WTC11 (cell line): Measurements from ENCODE around the gene RNF224. TPM values are rescaled to one million over a fixed set of nuclear protein-coding genes. Genes with fewer than 3 reads are reported as not detected.
A peak's percentile ranks its signal among the peaks of the same experiment; 100 is the strongest.

Source experiments
- ATAC-seq: fragments of 200-7000 bp; cut with Tn5 transposase; 2 replicates; pipeline ENCODE4 v1.10.0; 2021; ENCODE audit warnings: mild to moderate bottlenecking, moderate library complexity
- CTCF ChIA-PET: fragments of 300-600 bp; sonication (Branson Sonifier 250); formaldehyde crosslinking; loops from one replicate; lab custom pipeline; 2021; ENCODE audit warnings: antibody characterized with exemption; lab: Charles Lee
- POLR2A ChIA-PET: fragments of 350-600 bp; sonication (Branson Sonifier 250); formaldehyde crosslinking; loops from one replicate; lab custom pipeline; 2021; ENCODE audit warnings: antibody characterized with exemption; lab: Charles Lee
- DNase-seq: peaks from one replicate; pipeline ENCODE4 v3.0.0; 2021; ENCODE audit warnings: low spot score
- H3K27ac Mint-ChIP-seq: 2 replicates; pipeline ENCODE4 v1.8.0; 2021; ENCODE audit warnings: mixed read lengths
- H3K27me3 Mint-ChIP-seq: 2 replicates; pipeline ENCODE4 v1.8.0; 2021; ENCODE audit warnings: low read depth, mild to moderate bottlenecking, moderate library complexity, mixed read lengths
- H3K36me3 Mint-ChIP-seq: 2 replicates; pipeline ENCODE4 v1.8.0; 2021; ENCODE audit warnings: mixed read lengths
- H3K4me1 Mint-ChIP-seq: 2 replicates; pipeline ENCODE4 v1.8.0; 2022; ENCODE audit warnings: mixed read lengths
- H3K4me3 Mint-ChIP-seq: 2 replicates; pipeline ENCODE4 v1.8.0; 2021; ENCODE audit warnings: mild to moderate bottlenecking, moderate library complexity, mixed read lengths
- H3K9me3 Mint-ChIP-seq: 2 replicates; pipeline ENCODE4 v1.8.0; 2021; ENCODE audit warnings: mixed read lengths
- ATF3 ChIP-seq: sonication (generic); formaldehyde crosslinking; conservative IDR thresholded peaks from 2 replicates; pipeline ENCODE4 v1.8.1; 2022; ENCODE audit warnings: mild to moderate bottlenecking, missing genetic modification reagents
- CBFB ChIP-seq: sonication (generic); formaldehyde crosslinking; IDR thresholded peaks from 2 replicates; pipeline ENCODE4 v1.8.1; 2022; ENCODE audit warnings: mild to moderate bottlenecking, low read depth, missing genetic modification reagents
- CDX4 ChIP-seq: fragments of 250-450 bp; sonication (Bioruptor Pico); IDR thresholded peaks from 2 replicates; pipeline ENCODE4 v1.9.0; 2021; ENCODE audit warnings: moderate library complexity, mild to moderate bottlenecking, inconsistent platforms, borderline replicate concordance
- CREB1 ChIP-seq: sonication (generic); formaldehyde crosslinking; IDR thresholded peaks from 2 replicates; pipeline ENCODE4 v1.8.0; 2023; ENCODE audit warnings: mild to moderate bottlenecking, missing genetic modification reagents
- E2F5 ChIP-seq: sonication (generic); formaldehyde crosslinking; IDR thresholded peaks from 2 replicates; pipeline ENCODE4 v1.8.1; 2022; ENCODE audit warnings: mild to moderate bottlenecking, moderate library complexity, missing genetic modification reagents
- EMX1 ChIP-seq: fragments of 250-450 bp; sonication (Bioruptor Pico); IDR thresholded peaks from 2 replicates; pipeline ENCODE4 v1.8.0; 2021; ENCODE audit warnings: mild to moderate bottlenecking
- ERG ChIP-seq: fragments of 250-450 bp; sonication (Bioruptor Pico); IDR thresholded peaks from 2 replicates; pipeline ENCODE4 v1.8.0; 2021; ENCODE audit warnings: mild to moderate bottlenecking
- ESRRA ChIP-seq: sonication (generic); formaldehyde crosslinking; IDR thresholded peaks from 2 replicates; pipeline ENCODE4 v1.8.1; 2022; ENCODE audit warnings: mild to moderate bottlenecking, missing genetic modification reagents, borderline replicate concordance
- ETV6 ChIP-seq: sonication (generic); formaldehyde crosslinking; IDR thresholded peaks from 2 replicates; pipeline ENCODE4 v1.8.1; 2022; ENCODE audit warnings: mild to moderate bottlenecking, missing genetic modification reagents
- FOXP1 ChIP-seq: sonication (generic); formaldehyde crosslinking; IDR thresholded peaks from 2 replicates; pipeline ENCODE4 v1.8.0; 2022; ENCODE audit warnings: missing genetic modification reagents, mild to moderate bottlenecking, moderate library complexity, borderline replicate concordance
- IRF1 ChIP-seq: sonication (generic); formaldehyde crosslinking; IDR thresholded peaks from 2 replicates; pipeline ENCODE4 v1.8.0; 2023; ENCODE audit warnings: missing genetic modification reagents
- MYBL2 ChIP-seq: sonication (generic); formaldehyde crosslinking; IDR thresholded peaks from 2 replicates; pipeline ENCODE4 v1.8.1; 2023; ENCODE audit warnings: mild to moderate bottlenecking, moderate library complexity, missing genetic modification reagents
- NFATC4 ChIP-seq: fragments of 250-450 bp; sonication (Bioruptor Pico); IDR thresholded peaks from 2 replicates; pipeline ENCODE4 v1.9.0; 2021; ENCODE audit warnings: mild to moderate bottlenecking
- NFE2L1 ChIP-seq: sonication (generic); formaldehyde crosslinking; IDR thresholded peaks from 2 replicates; pipeline ENCODE4 v1.8.1; 2023; ENCODE audit warnings: missing genetic modification reagents
- PRDM15 ChIP-seq: sonication (generic); formaldehyde crosslinking; IDR thresholded peaks from 2 replicates; pipeline ENCODE4 v1.8.0; 2022; ENCODE audit warnings: missing genetic modification reagents
- SP1 ChIP-seq: sonication (generic); formaldehyde crosslinking; conservative IDR thresholded peaks from 2 replicates; pipeline ENCODE4 v1.8.1; 2022; ENCODE audit warnings: missing genetic modification reagents
- TEAD1 ChIP-seq: sonication (generic); formaldehyde crosslinking; IDR thresholded peaks from 2 replicates; pipeline ENCODE4 v1.8.0; 2022; ENCODE audit warnings: mild to moderate bottlenecking, missing genetic modification reagents
- USF2 ChIP-seq: sonication (generic); formaldehyde crosslinking; IDR thresholded peaks from 2 replicates; pipeline ENCODE4 v1.8.1; 2023; ENCODE audit warnings: mild to moderate bottlenecking, missing genetic modification reagents, moderate library complexity
- ZBTB43 ChIP-seq: sonication (generic); formaldehyde crosslinking; IDR thresholded peaks from 2 replicates; pipeline ENCODE4 v1.8.1; 2023; ENCODE audit warnings: mild to moderate bottlenecking, missing genetic modification reagents
- ZMAT4 ChIP-seq: fragments of 250-450 bp; sonication (Bioruptor Pico); IDR thresholded peaks from 2 replicates; pipeline ENCODE4 v1.9.0; 2021; ENCODE audit warnings: mild to moderate bottlenecking
- ZNF416 ChIP-seq: fragments of 250-450 bp; sonication (Bioruptor Pico); IDR thresholded peaks from 2 replicates; pipeline ENCODE4 v1.9.0; 2021; ENCODE audit warnings: mild to moderate bottlenecking, inconsistent platforms
- ZNF425 ChIP-seq: fragments of 250-450 bp; sonication (Bioruptor Pico); conservative IDR thresholded peaks from 2 replicates; pipeline ENCODE4 v1.9.0; 2021; ENCODE audit warnings: mild to moderate bottlenecking
- ZNF671 ChIP-seq: fragments of 250-450 bp; sonication (Bioruptor Pico); IDR thresholded peaks from 2 replicates; pipeline ENCODE4 v1.8.0; 2021; ENCODE audit warnings: mild to moderate bottlenecking
- total RNA-seq: library from RNA; stranded (reverse); gene quantifications from 3 replicates; pipeline ENCODE4 v1.2.3, GENCODE V29; 2021

Gene RNF224
- total RNA-seq, 1 experiment from 2014 or later: 0.59 TPM

GRCh38 chr9:137243626-137244485 lies 16.6 kb downstream of the RNF224 start:
- ATAC-seq (no peak), DNase-seq (no peak)
- ChIA-PET POLR2A (interaction anchor here (0.5 to 2.1 kb wide), 3 partner anchors 10 to 43 kb away, joined by 3 to 9 read pairs (median 4); no protein-coding TSS in a partner anchor), CTCF (interaction anchor here (0.6 to 2.3 kb wide), 15 partner anchors 9 to 214 kb away, joined by 3 to 12 read pairs (median 4); partner anchors contain the start of genes NELFB, RNF224, SAPCD2 and TOR4A)
- Mint-ChIP-seq H3K9me3 (no peaks in the 10 kb centered on the region), H3K27me3 (peaks cover 4% of the 10 kb centered on the region), H3K4me3 (peak overlapping the region; percentile 81), H3K4me1 (peaks cover 31% of the 10 kb centered on the region), H3K27ac (peak overlapping the region; percentile 70), H3K36me3 (peaks cover 20% of the 10 kb centered on the region)
- peak; percentile 64 for TF ChIP-seq USF2
- no peak for TF ChIP-seq ESRRA (CRISPR knock-in tag)
- TF ChIP-seq NFE2L1 (CRISPR knock-in tag): 0 out of 2 replicates have a peak, but pooled peaks have one; percentile 37
- TF ChIP-seq MYBL2 (CRISPR knock-in tag): 0 out of 2 replicates have a peak, but pooled peaks have one; percentile 43
- TF ChIP-seq CBFB (CRISPR knock-in tag): no peak
- TF ChIP-seq CDX4 (CRISPR knock-in tag): no peak
- TF ChIP-seq ZNF416 (CRISPR knock-in tag): peak; percentile 40; the same call in 1 of the 2 replicates
- peak; percentile 17; the same call in 1 of the 2 replicates for TF ChIP-seq ZNF671 (CRISPR knock-in tag)
- TF ChIP-seq EMX1 (CRISPR knock-in tag): peak; percentile 86
- no peak for TF ChIP-seq E2F5 (CRISPR knock-in tag)
- 0 out of 2 replicates have a peak, but pooled peaks have one; percentile 14 for TF ChIP-seq PRDM15 (CRISPR knock-in tag)
- 0 out of 2 replicates have a peak, but pooled peaks have one; percentile 47 for TF ChIP-seq ZBTB43 (CRISPR knock-in tag)
- 0 out of 2 replicates have a peak, but pooled peaks have one; percentile 53 for TF ChIP-seq NFATC4 (CRISPR knock-in tag)
- TF ChIP-seq FOXP1 (CRISPR knock-in tag): 0 out of 2 replicates have a peak, but pooled peaks have one; percentile 67
- no peak for TF ChIP-seq ZNF425
- TF ChIP-seq ZMAT4: no peak
- 0 out of 2 replicates have a peak, but pooled peaks have one; percentile 19 for TF ChIP-seq SP1 (CRISPR knock-in tag)
- peak; percentile 40; the same call in 1 of the 2 replicates for TF ChIP-seq IRF1 (CRISPR knock-in tag)
- TF ChIP-seq ERG: 0 out of 2 replicates have a peak, but pooled peaks have one; percentile 53
- TF ChIP-seq ATF3 (CRISPR knock-in tag): no peak
- TF ChIP-seq CREB1: no peak
- TF ChIP-seq TEAD1 (CRISPR knock-in tag): peak; percentile 49; the same call in 1 of the 2 replicates
- TF ChIP-seq ETV6 (CRISPR knock-in tag): 0 out of 2 replicates have a peak, but pooled peaks have one; percentile 36
